Non-pigmented ciliary epithelial cell (primary cell): ENCODE data around the gene CMYA5.

Experiments used
- DNase-seq: peaks from one replicate; pipeline ENCODE4 v3.0.0-alpha.2; 2010; ENCODE audit warnings: low read depth

CMYA5 gene

DNA sequence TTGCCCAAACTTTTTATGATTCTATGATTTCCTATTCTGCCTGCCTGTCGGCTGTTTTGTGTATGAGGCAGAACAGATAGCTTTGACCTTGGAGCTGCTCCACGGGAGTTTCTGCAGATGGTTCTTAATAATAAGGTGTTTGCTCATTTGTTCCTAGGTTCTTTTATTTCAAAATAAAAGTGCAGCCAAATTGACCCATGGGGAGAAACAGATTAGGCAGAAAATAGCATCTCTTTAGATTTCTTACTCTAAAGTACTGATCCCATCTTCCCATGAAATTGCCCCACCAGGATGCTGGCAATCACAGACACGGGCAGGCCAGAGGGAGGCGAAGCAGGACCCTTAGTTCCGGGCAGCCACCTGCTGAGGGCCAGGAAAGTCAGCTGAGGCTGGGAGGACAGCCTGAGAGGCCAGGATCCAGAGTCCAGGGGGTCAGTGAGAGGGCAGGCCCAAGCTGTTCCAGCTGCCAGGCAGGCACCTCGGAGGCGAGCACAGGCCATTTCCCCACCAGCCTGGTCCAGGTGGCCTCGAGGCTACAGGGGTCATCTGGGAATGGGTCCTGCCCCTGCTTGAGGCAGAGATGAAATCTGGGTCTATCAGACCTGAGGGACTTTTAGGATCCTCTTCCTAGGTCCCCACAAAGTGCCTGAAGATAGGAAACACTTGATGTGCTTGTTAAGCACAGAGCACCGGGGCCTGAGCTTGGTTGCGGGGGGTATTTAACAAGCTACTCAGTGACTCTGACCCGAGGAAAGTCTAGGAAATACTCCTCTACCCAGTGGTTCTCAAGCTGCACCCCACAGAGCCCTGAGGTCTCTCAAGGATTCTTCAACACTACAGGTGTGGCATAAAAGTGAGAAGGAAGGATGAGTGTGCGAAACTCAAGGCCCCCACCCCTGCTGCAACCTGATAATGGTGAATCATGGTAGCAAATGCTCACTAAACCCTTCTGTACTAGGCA, 145.4 kb downstream of the CMYA5 start:
- no peak for DNase-seq

- no peak for DNase-seq
Observed at GRCh38 chr5:79837761-79838551, 148.3 kb downstream of the CMYA5 start.

- no peak for DNase-seq
Observed at GRCh38 chr5:79840084-79840990, 150.7 kb downstream of the CMYA5 start.

- DNase-seq: no peak
Observed at GRCh38 chr5:79841172-79841571, 151.5 kb downstream of the CMYA5 start.

- no peak for DNase-seq
Observed at GRCh38 chr5:79842006-79842881, 152.6 kb downstream of the CMYA5 start.

GRCh38 chr5:79842991-79843390, 153.4 kb downstream of the CMYA5 start:
- DNase-seq: no peak

DNA sequence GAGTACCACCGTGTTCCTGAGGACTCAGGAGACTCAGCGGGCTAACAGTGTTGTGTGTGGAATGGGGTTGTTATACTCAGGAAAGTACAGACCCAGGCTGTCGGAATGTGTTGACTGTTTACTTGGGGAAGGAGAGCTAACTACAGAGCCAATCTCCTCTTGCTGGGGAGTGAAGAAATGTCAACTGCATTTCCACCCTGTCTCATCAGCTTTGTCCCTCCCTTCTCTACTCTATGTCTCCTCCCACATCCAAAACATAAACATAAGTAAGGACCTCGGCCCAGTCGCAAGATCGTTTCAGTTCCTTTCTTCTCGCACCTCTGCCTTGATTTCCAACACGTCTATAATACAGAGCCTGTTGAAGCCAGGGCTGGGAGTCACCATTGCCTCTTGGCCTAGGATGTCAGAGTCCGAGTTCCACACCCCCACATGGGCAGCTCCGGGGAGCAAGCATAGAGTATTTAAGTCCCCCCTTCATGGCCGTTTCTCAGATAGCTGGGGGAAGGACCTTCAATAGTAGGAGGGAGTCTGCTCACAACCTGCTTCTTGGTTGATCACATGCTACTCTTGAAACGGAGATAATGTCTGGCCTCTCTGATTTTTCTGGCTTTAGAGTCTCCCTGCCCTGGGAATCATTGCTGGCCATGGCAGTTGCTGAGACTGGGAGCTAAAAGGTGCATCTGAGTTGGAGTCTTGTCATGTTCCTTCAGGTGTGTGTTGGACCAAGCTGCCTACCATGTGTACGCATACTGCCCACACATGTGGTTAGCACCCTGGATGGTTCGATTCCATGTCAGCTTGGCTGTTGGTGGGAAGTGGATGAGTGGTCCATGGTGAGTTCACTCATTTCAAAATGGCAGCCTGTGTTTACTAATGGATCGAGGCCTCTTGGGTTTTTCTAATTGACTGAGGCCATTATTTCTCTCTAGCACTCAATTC, 154.1 kb downstream of the CMYA5 start:
- no peak for DNase-seq

- DNase-seq: no peak
Observed at GRCh38 chr5:79844571-79844970, 154.9 kb downstream of the CMYA5 start.

GRCh38 chr5:79845448-79846197, 156.0 kb downstream of the CMYA5 start:
- DNase-seq: peak; percentile 37

DNA sequence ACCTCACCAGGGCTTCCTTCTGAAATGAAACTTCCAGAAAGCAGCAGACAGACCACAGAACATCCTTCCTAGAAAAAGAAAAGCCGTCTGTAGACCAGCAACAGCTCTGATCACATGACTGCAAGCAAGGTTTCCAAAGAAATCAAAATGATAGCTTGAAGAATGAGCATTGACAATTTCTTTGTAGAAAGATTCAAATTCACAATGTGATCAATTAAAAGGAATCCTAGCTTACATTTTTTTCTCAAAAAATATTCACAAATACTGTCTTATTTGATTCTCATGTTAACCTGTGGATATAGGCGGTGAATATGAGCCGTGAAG, 156.5 kb downstream of the CMYA5 start:
- no peak for DNase-seq

GRCh38 chr5:79847561-79847960, 157.9 kb downstream of the CMYA5 start:
- no peak for DNase-seq

GRCh38 chr5:79849061-79849460, 159.4 kb downstream of the CMYA5 start:
- DNase-seq: no peak
